A673 (cell line): Measurements from ENCODE around the gene CHST6. TPM values are rescaled to one million over a fixed set of nuclear protein-coding genes. Genes with fewer than 3 reads are reported as not detected.
"Not testable (repeated sequence)": the region's sequence is repeated elsewhere in the genome, so short reads cannot be mapped to it uniquely, and the experiment has no call there.

ENCODE experiments used
- BruUV-seq: library from RNA; stranded (reverse); fragments of 400-500 nt; replicated peaks from 2 replicates; lab custom pipeline; 2021; lab: Mats Ljungman, UMichigan
- CTCF ChIA-PET: fragments of 300-600 bp; sonication (Branson Sonifier 250); formaldehyde crosslinking; loops from one replicate; lab custom pipeline; 2022; ENCODE audit warnings: antibody characterized with exemption; lab: Charles Lee
- POLR2A ChIA-PET: fragments of 300-600 bp; sonication (Branson Sonifier 250); formaldehyde crosslinking; loops from one replicate; lab custom pipeline; 2022; ENCODE audit warnings: antibody characterized with exemption; ENCODE audit not compliant: low non-redundant PET; lab: Charles Lee
- DNase-seq: peaks from one replicate; pipeline ENCODE4 v3.0.0-alpha.2; 2015; ENCODE audit warnings: low spot score
- H3K27ac ChIP-seq: fragments of 200-600 bp; sonication (generic); 2 replicates; pipeline ENCODE4 v1.5.1; 2016; ENCODE audit warnings: mixed run types, low read depth, mild to moderate bottlenecking, mixed read lengths, antibody characterized with exemption, low read length; ENCODE audit not compliant: poor library complexity, severe bottlenecking
- H3K27me3 ChIP-seq: fragments of 200-600 bp; sonication (generic); replicated peaks from 2 replicates; pipeline ENCODE4 v1.6.1; 2017; ENCODE audit warnings: mixed run types, low read depth, mild to moderate bottlenecking, mixed read lengths, antibody characterized with exemption, low read length; ENCODE audit not compliant: insufficient read depth, poor library complexity
- H3K36me3 ChIP-seq: fragments of 200-600 bp; sonication (generic); 2 replicates; pipeline ENCODE4 v1.6.1; 2016; ENCODE audit warnings: mixed run types, mild to moderate bottlenecking, mixed read lengths, antibody characterized with exemption, low read length; ENCODE audit not compliant: insufficient read depth, poor library complexity, severe bottlenecking
- H3K4me1 ChIP-seq: fragments of 200-600 bp; sonication (generic); 2 replicates; pipeline ENCODE4 v1.6.1; 2017; ENCODE audit warnings: mixed run types, mild to moderate bottlenecking, mixed read lengths, antibody characterized with exemption, low read length; ENCODE audit not compliant: insufficient read depth, poor library complexity, severe bottlenecking
- H3K4me3 ChIP-seq: fragments of 200-600 bp; sonication (generic); 2 replicates; pipeline ENCODE4 v1.5.1; 2016; ENCODE audit warnings: low read depth, mixed run types, mild to moderate bottlenecking, mixed read lengths, low read length; ENCODE audit not compliant: poor library complexity, severe bottlenecking
- H3K9me3 ChIP-seq: fragments of 200-600 bp; sonication (generic); 2 replicates; pipeline ENCODE4 v1.6.1; 2016; ENCODE audit warnings: mixed run types, low read depth, mild to moderate bottlenecking, mixed read lengths, antibody characterized with exemption, low read length; ENCODE audit not compliant: poor library complexity, severe bottlenecking
- EZH2 ChIP-seq: fragments of 200-600 bp; sonication (generic); IDR thresholded peaks from 2 replicates; pipeline ENCODE4 v1.6.1; 2017; ENCODE audit warnings: borderline replicate concordance, low read depth, mild to moderate bottlenecking, mixed read lengths, antibody characterized with exemption, low read length; ENCODE audit not compliant: poor library complexity, severe bottlenecking
- intact Hi-C: fragments of 100-400 bp; cut with micrococcal nuclease; formaldehyde crosslinking; loops from one replicate; pipeline ENCODE4 v1.10.0; 2022; ENCODE audit not compliant: unreplicated experiment
- total RNA-seq: library from RNA; stranded (reverse); gene quantifications from 2 replicates; pipeline ENCODE4 v1.2.3, GENCODE V29; 2021
- TF ChIP-seq, protein P1 (sequence below): fragments of 300-800, 200-600 bp; sonication (generic); conservative IDR thresholded peaks from 2 replicates; pipeline ENCODE4 v1.5.1; 2017; ENCODE audit warnings: low read depth, mild to moderate bottlenecking, antibody characterized with exemption, low read length, moderate library complexity, mixed read lengths

Gene CHST6
- total RNA-seq, 1 experiment from 2014 or later, result 5.0 TPM

DNA sequence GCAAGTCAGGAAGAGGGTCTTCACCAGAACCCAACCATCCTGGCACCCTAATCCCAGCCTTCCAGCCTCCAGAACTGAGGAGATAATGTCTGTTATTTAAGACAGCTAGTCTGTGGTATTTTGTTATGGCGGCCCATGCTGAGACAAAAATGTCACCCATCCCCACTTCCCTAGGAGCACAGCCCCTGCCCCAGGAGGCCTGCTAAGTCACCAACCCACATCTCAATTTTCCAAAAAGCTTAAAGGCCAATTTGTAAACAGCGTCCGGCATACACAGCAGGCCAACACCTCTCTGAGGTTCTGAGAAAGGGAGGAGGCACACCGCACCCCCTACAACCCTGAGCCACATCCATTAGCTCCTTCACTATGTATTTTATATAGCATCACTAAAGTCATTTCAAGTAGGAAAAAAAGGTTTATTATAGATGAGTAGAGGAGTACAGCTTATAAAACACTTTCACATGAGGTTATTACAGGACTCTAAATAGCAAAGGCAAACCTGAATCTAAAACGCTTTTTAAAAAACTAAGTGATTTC is 37.7 kb downstream of the CHST6 start:
- CTCF ChIA-PET, result no interaction called here
- no TSS peak for BruUV-seq
- H3K4me3 ChIP-seq, result no peak overlapping the region
- no peaks in the 10 kb centered on the region for H3K36me3 ChIP-seq
- no peaks in the 10 kb centered on the region for H3K27me3 ChIP-seq
- POLR2A ChIA-PET, result no interaction called here
- no peak for TF ChIP-seq EZH2
- TF ChIP-seq, protein P1, sequence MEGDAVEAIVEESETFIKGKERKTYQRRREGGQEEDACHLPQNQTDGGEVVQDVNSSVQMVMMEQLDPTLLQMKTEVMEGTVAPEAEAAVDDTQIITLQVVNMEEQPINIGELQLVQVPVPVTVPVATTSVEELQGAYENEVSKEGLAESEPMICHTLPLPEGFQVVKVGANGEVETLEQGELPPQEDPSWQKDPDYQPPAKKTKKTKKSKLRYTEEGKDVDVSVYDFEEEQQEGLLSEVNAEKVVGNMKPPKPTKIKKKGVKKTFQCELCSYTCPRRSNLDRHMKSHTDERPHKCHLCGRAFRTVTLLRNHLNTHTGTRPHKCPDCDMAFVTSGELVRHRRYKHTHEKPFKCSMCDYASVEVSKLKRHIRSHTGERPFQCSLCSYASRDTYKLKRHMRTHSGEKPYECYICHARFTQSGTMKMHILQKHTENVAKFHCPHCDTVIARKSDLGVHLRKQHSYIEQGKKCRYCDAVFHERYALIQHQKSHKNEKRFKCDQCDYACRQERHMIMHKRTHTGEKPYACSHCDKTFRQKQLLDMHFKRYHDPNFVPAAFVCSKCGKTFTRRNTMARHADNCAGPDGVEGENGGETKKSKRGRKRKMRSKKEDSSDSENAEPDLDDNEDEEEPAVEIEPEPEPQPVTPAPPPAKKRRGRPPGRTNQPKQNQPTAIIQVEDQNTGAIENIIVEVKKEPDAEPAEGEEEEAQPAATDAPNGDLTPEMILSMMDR, result no peak
- H3K4me1 ChIP-seq, result peaks cover 4% of the 10 kb centered on the region
- no peak for DNase-seq
- no peak overlapping the region for H3K27ac ChIP-seq
- H3K9me3 ChIP-seq, result no peaks in the 10 kb centered on the region
- intact Hi-C loops, result no loop called here

DNA sequence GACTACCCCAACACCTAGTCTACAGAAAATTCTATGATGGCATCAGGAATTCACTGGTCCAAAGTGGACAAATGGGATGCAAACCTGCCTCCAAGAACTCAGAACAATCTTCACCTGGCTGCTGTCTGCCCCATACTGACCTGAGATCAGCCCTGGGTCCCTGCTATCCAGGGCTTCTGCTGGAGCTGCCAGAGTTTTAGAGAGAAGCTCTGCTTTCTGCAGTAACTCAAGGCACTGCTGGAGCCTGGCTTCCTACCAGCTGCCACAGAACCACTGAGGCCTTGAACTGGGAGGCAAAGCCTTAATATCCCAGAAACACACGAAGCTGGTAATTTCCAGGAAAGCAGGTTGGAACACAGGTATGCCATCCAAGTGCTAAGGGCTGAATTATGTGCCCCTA is 38.3 kb downstream of the CHST6 start:
- intact Hi-C loops, result no loop called here
- no peak for DNase-seq
- CTCF ChIA-PET, result no interaction called here
- TF ChIP-seq, protein P1, result no peak
- no peak for TF ChIP-seq EZH2
- H3K36me3 ChIP-seq, result no peaks in the 10 kb centered on the region
- H3K4me3 ChIP-seq, result no peak overlapping the region
- H3K9me3 ChIP-seq, result no peaks in the 10 kb centered on the region
- H3K4me1 ChIP-seq, result peaks cover 4% of the 10 kb centered on the region
- POLR2A ChIA-PET, result no interaction called here
- no TSS peak for BruUV-seq
- H3K27ac ChIP-seq, result no peak overlapping the region
- H3K27me3 ChIP-seq, result no peaks in the 10 kb centered on the region

DNA sequence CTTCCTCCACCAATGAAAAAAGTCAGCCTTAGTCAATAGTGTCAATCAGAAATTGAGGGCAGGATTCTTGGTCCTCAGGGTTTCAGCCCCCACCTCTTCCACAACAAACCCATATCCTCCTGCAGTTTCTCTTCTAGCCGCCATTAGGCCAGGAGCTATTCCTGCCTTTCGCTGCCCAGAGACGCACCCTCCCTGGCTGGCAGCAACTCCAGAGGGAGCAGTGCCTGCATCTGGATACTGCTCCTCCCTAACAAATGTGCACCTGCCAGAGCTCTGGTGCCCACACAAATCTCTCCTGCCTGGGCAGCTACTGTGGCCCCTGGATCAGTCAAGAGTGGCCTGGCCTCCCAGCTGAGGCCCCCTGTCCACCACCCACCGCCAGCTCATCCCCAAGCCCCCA is 38.8 kb downstream of the CHST6 start:
- H3K9me3 ChIP-seq, DNase-seq, H3K4me3 ChIP-seq, H3K27me3 ChIP-seq, H3K27ac ChIP-seq, intact Hi-C loops, CTCF ChIA-PET, BruUV-seq, H3K4me1 ChIP-seq, H3K36me3 ChIP-seq, POLR2A ChIA-PET: not testable (repeated sequence)

DNA sequence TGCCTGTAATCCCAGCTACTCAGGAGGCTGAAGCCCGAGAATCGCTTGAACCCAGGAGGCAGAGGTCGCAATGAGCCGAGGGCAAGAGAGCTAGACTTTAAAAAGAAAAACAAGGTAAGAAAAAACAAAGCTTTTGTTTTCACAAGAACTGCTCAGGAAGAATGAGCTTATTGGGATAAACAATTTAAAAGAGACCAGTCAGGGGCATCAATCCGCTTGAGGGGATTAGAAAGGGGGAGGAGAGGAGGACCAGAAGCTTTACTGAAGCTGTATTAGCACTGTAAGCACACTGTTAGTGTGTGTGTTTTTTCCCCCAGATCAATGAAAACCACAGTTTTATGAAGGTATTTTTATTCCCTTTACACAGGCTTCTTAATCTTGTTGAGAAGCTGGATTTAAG is 39.6 kb downstream of the CHST6 start:
- no peak for DNase-seq
- Histone ChIP-seq H3K27me3 (no peaks in the 10 kb centered on the region), H3K4me3 (no peak overlapping the region), H3K27ac (no peak overlapping the region), H3K4me1 (peaks cover 4% of the 10 kb centered on the region), H3K36me3 (peaks cover 8% of the 10 kb centered on the region), H3K9me3 (no peaks in the 10 kb centered on the region)
- TF ChIP-seq EZH2, result no peak
- TF ChIP-seq, protein P1, result no peak
- intact Hi-C loops, result no loop called here
- POLR2A ChIA-PET, result no interaction called here
- CTCF ChIA-PET, result no interaction called here
- BruUV-seq, result no TSS peak
